ENCODE measurements around the gene IRAK3.

The IRAK3 gene

DNA sequence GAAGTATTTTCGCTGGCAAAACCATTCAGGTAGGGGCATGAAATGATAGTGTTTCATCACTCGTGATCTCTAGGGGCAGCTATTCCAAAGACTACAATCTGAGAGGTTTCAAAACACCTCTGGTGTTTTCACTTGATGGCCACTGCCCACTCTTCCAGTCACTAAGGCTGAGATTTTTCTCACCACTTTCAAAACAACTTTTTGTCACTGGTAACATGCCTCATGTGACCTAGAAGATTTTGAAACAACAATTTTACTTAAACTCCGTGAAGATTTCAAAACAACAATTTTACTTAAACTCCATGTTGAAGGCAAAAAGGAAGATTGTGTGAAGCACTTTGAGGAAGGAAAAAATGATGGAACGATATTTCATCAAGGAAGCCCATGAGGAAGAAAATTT is 1.2 kb upstream of the IRAK3 start:
- TF ChIP-seq, protein P1, sequence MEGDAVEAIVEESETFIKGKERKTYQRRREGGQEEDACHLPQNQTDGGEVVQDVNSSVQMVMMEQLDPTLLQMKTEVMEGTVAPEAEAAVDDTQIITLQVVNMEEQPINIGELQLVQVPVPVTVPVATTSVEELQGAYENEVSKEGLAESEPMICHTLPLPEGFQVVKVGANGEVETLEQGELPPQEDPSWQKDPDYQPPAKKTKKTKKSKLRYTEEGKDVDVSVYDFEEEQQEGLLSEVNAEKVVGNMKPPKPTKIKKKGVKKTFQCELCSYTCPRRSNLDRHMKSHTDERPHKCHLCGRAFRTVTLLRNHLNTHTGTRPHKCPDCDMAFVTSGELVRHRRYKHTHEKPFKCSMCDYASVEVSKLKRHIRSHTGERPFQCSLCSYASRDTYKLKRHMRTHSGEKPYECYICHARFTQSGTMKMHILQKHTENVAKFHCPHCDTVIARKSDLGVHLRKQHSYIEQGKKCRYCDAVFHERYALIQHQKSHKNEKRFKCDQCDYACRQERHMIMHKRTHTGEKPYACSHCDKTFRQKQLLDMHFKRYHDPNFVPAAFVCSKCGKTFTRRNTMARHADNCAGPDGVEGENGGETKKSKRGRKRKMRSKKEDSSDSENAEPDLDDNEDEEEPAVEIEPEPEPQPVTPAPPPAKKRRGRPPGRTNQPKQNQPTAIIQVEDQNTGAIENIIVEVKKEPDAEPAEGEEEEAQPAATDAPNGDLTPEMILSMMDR (IDR thresholded peaks at IDR 0.05; ENCODE audit: borderline replicate concordance, insufficient read depth, low read depth, low read length), result no peak
- no peak overlapping the region for H3K4me3 ChIP-seq (ENCODE audit: low read depth, low read length)

DNA sequence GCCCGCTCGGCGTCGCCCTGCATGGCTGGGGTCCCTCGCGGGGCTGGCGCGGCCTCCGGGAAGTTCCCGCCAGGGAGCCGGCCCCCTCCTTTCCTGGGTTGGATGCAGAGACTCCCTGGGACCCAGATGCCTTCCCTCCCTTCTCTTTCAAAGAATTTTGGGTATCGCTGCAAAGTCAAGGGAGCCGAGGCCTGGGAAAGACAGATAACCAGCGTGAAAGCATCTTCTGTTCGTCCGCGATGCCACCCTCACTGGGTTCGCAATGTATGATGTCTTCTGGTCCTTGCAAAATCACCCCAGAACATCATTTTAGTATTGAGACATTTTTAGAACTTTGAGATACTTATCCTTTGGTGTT is 451 bp downstream of the IRAK3 start:
- H3K4me3 ChIP-seq (ENCODE audit: low read depth, low read length), result peak overlapping the region; percentile 62
- TF ChIP-seq, protein P1 (IDR thresholded peaks at IDR 0.05; ENCODE audit: borderline replicate concordance, insufficient read depth, low read depth, low read length), result no peak

DNA sequence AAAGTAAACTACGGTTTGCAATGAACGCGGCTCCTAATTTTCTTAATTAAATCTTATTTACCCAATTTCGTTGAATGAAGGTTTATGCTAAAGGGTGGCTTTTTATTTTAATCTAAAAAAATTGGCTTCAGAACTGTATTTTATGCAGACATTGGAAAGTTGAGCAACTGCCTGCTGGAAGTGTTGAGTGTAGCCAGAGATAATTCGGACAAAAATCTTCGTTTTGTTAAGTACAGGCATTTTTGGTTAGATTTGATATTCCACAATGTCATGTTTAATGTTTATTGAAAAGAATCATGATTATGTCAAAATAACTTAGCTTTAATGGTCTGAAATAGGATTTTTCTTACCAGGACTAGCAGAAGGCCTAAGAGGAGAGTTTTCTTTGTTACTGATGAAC is 875 bp downstream of the IRAK3 start:
- TF ChIP-seq, protein P1 (IDR thresholded peaks at IDR 0.05; ENCODE audit: borderline replicate concordance, insufficient read depth, low read depth, low read length), result no peak
- no peak overlapping the region for H3K4me3 ChIP-seq (ENCODE audit: low read depth, low read length)

DNA sequence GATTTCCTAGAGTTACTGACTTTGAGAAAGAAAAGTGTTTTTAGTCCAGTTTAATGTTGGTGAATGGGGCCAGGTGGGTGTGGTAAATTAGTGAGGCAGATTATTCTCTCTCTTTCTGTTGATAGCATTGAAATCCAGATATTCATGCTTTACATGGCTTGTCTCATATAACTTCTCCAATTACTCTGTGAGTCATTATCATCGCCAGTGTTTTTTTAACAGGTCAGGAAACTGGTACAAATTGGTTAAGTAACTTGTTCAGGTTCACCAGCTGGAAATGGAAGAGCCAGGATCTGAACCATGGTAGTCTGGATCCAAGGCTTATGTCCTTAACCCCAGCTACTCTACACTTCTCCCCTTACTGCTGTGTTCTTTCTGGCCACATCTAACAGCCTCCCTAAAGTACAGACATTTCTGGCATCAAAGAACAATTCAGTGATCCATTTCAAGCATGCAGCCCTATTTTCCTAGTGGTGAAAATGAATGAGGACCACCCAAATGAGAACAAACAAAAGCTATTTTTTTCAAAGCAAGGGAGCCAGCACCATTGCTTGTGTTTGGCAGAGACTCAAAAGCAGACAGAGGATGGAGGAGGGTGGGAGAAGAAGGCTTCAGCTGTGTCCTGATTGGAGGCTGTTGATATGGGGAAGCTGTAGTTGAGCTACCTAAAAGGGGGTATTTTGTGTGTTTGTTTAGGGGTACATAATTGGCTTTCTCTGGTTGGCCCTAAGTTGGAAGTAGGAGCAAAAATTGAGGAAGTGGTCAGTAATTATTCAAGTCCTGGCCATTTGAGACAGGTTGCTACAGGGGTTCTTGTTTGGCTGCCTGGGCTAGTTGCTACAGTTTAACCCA is 1.7 kb downstream of the IRAK3 start:
- H3K4me3 ChIP-seq (ENCODE audit: low read depth, low read length), result no peak overlapping the region
- TF ChIP-seq, protein P1 (IDR thresholded peaks at IDR 0.05; ENCODE audit: borderline replicate concordance, insufficient read depth, low read depth, low read length), result no peak

DNA sequence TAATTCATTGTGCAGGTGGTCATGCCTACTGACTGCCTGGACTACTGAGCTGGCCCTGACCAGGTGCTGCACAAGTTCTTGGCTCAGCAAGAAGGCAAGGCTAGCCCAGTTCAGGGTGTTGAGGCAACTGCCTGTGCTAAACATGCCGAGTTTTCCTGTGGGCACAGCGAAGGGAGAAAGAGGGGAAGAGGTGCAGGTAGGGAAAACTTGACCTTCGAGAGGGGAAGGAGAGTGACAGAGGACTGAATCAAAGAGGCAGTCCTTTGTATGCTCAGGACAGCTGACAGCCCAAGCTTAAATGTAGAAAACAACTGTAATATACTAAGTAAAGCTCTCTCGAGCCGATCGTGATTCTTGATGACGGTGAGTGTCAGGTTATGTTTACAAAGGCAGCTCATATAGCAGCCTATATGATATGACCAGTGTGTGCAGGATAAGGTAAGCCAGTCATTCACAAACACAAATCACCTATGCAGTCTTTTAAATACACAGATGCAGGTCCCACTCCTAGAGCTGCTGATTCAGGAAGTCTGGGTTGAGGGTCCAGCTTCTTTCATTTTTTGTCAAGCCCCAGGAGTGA is 2.6 kb downstream of the IRAK3 start:
- no peak overlapping the region for H3K4me3 ChIP-seq (ENCODE audit: low read depth, low read length)
- TF ChIP-seq, protein P1 (IDR thresholded peaks at IDR 0.05; ENCODE audit: borderline replicate concordance, insufficient read depth, low read depth, low read length), result no peak

DNA sequence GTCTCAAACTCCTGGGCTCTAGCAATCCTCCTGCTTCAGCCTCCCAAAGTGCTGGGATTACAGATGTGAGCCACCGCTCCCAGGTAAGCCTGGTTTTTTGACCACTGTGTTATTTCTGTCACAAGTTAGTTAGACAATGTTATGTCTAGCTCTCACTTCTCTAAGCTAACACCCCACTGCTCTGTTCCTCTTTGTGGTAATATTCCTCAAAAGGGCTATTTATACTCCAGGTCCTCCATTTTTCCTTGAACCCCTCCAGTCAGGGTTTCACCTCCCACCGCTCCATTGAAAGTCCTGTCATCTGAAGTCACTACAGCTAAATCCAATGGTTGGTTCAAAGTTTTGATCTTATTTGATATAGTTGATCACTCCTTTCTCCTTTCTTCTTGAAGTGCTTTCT is 5.1 kb downstream of the IRAK3 start:
- TF ChIP-seq, protein P1 (IDR thresholded peaks at IDR 0.05; ENCODE audit: borderline replicate concordance, insufficient read depth, low read depth, low read length), result no peak
- H3K4me3 ChIP-seq (ENCODE audit: low read depth, low read length), result no peak overlapping the region

DNA sequence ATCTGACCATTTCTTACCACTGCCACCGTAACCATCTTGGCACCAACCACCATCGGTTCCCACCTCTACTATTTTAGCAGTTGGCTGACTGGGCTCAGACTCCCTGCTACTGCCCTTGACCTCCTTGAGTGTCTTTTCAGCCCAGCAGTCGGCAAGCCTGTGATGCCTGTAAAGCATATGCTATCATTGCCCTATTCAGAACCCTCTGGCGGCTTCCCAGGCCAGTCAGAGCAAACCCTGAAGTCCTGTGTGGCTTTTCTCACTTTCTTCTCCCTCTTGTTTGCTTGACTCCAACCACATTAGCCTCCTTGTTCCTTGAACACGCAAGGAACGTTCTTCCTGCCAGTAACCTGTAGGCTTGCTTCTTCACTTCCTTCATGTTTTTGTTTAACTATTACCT is 6.2 kb downstream of the IRAK3 start:
- H3K4me3 ChIP-seq (ENCODE audit: low read depth, low read length), result no peak overlapping the region
- TF ChIP-seq, protein P1 (IDR thresholded peaks at IDR 0.05; ENCODE audit: borderline replicate concordance, insufficient read depth, low read depth, low read length), result no peak

Data from GM12875 (cell line).